ENCODE data around the gene FREM1.

DNA sequence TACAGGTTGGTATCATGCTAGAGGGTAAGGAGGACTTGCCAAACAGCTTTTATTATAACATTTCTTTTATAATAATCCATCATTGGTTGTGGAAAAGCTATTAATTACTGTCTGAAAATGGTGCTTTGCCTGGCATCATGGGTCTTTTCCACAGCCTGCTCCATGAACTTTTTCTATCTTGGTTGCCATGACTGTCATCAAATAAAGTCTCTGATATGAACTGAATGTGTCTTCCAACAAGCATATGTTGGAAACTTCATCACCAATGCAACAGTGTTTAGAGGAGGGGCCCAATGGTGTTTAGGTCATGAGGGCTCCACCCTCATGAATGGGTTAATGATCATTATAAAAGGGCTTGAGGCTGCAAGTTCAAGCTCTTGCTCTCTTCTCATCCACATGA lies 81.0 kb downstream of the FREM1 start:
- TF ChIP-seq CTCF (conservative IDR thresholded peaks at IDR 0.05; ENCODE audit: low read length): no peak
- no peak for TF ChIP-seq EZH2phosphoT487 (IDR thresholded peaks at IDR 0.05; ENCODE audit: borderline replicate concordance, low read depth, low read length)

Measured in OCI-LY7 (cell line).